OCI-M1 (cell line): ENCODE results near the gene RELCH.

Source experiments
- DNase-seq: peaks from one replicate; lab custom pipeline; 2025; lab: John Stamatoyannopoulos, UW

Gene RELCH

DNA sequence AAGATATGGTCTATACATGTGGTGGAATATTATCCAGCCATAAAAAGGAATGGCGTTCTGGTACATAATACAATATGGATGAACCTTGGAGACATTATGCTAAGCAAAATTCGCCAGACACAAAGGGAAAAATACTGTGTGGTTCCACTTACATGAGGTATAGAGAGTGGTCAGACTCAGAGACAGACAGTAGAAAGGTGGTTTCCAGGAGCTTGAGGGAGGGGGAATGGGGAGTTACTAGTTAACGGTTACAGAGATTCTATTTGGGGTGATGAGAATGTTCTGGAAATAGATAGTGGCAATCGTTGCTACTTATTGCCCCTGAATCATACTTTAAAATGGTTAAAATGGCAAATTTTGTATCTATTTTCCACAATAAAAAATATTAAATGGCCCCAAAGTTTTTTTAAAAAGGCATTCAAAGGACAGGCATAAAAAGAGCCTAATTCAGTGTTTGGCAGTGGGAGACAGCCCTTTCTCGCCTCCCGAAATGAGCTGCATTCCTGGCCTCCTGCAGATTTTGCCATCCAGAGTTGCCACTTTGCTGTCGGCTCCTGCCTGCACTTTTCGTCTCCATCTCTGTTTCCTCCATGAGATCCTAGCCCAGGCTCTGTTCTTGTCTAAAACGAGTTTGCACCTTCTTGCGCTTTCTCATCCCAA, 151.5 kb downstream of the RELCH start:
- no peak for DNase-seq

DNA sequence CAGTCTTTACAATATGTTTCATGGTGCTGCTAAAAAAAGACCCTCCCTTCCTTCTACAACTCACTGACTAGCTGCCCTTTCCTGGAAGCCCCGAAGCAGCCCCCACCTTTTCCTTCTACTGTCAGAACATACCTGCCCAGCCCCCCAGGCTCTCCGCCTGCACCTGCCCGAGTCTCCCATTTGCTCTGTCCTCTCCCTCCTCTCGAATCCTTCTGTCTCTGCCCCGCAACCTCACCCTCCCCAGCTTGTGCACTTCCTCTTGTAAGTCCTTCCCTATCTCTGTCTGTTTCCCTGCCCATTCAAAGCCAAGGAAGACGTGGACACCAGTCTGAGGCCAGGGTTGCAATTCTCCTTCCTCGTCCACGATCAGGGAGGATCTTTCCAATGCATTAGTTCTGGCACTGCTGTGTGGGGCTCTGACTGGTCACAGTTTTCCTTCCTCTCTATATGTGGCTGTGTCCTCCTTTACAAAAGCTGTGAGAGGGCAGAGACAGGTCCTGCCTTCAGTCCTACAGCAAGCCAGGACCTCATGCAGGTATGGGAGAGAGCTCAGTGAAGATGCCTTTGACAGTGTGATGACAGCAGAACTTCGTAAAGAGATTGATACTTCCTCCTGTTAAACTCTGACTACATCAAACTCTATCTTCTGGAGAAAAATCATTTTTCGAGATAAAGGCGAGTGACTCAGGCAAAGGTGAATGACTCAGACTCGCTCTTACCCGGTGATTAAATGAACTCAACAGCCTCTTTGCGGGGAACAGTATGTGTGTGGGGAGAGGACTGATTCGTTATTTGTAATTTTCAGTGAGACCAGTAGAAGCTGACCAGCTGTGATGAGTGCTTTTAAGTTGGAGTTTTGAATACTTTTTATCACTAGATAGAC, 152.3 kb downstream of the RELCH start:
- peak; percentile 19 for DNase-seq

- no peak for DNase-seq
Observed at GRCh38 chr18:62340996-62341395, 153.9 kb downstream of the RELCH start.

- no peak for DNase-seq
Observed at GRCh38 chr18:62341473-62341872, 154.4 kb downstream of the RELCH start.

DNA sequence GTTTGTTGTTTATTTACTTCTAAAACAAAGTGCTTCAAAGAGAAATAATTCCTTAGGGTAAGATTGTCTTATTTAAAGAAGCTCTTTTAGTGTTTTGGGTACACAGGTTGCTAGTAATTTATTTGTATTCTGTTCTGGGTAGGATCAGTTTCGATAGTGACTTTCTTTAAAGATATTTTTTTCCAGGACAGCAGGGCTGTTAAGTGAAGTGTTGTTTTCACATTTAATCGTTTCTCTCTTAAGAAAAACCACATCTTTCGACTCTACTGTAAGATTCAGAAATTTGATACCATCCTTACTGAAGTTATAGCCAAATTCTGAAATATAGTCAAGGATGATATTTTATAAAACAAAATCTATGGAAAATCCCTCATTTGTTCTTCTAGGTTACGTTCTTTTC, 155.8 kb downstream of the RELCH start:
- no peak for DNase-seq

DNA sequence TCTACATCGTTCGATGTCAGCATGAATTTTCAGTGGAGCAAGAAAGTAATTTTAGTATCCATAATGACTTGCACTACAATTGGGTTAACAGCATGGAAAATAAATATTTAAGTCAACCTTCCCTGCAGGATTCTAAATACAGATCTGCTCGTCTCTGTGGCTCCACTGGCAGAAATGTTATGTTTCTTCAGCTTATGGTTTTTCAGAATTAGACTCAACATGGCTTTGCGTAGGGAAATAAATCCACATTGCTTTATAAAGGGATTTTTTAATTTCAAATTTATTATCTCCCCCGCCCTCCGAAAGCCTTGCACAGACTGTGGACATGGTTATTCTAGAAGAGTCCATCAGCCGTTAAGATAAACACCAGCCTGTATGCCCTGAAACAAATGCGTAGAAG, 156.3 kb downstream of the RELCH start:
- DNase-seq = no peak

DNA sequence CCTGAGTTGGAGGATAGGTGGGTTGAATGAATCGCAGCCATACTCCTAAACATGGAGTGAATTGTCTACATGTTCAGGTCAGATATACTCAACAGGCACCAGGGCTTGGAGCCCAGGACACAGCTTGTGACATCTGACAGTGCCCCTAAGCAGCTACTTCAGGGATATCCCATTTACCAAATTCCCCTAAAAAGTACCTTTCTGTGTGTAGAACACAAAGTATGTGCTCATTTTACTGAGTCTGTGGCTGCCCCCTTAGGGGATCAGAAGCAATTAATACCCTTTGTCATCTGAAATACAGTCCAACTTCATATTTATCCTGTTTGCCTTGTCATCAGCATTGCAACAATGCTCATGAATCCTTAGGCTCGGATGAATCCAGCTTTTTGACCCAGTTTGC, 158.9 kb downstream of the RELCH start:
- DNase-seq = no peak

GRCh38 chr18:62346333-62347088, 159.5 kb downstream of the RELCH start:
- no peak for DNase-seq

DNA sequence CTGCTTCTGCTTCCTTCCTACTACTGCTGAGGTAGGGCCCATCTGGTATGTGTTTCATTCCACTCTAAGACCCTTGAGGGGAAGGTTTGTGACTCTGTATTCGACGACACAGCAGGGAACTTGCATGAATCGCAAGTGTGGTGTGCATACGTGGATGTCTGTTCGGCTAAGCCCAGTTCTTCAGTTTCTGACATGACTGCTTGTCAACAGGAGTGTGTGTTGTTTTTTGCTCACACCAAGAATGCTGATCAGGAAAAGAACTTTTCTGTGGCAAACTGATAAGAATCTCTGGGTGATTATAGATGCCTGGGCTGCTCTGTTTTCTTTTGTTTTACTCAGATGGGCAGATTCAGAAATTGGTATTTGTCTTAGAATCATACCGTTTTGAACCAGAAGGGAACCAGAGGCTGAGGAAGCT, 160.0 kb downstream of the RELCH start:
- no peak for DNase-seq

DNA sequence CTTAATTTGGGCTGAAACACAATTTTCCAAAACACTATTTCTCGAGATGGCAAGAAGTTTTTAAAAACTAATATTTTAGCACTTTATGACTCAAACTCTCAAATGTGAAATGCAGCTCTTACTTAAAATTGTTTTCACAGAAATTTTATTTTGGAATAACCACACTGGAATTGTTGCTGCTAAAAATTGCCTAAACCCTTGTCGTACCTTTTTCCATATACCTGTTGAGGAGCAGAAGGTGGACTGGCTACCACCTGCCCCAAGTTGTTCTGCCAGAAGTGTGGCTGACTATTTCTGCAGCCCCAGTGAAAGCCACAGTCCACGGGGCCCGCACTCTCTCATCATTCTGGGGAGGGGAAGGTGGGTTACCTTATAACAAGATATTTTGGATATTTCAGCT, 161.4 kb downstream of the RELCH start:
- DNase-seq = no peak

- no peak for DNase-seq
Observed at GRCh38 chr18:62353170-62353569, 166.1 kb downstream of the RELCH start.

GRCh38 chr18:62354151-62354550, 167.1 kb downstream of the RELCH start:
- DNase-seq = no peak

DNA sequence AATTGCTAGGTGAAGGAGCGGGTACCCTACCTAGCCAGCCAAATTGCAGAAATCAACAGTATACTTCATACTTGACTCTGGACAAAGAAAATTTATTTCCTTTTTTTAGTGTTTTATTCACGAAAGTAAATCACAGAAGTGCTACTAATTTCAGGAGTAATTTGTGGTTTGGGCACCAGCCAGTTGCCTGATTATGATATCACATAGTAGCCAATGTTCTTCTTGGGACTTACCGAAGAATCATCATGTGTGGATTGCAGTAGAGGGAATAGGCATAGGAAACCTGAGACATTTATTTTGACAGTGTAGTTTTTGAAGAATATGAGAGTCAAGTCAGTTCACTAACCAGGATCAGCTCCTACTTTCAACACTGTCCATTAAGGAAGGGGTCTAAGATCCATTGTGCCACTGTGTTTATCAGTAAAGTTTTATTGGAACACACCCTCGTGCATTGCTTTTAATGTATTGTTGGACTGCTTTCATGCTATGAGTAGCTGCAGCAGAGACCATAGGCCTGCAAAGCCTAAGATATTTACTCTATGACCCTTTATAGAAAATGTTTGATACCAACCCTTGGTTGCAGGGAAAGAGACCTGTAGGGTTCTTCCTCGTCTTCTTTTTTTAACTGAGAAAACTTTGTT, 170.1 kb downstream of the RELCH start:
- no peak for DNase-seq
